Measurements from ENCODE around the gene FAM20C. TPM values are rescaled to one million over a fixed set of nuclear protein-coding genes. Genes with fewer than 3 reads are reported as not detected.

Gene FAM20C
- total and polyA plus RNA-seq, 2 of the 8 experiments (the other 6 are each of a cell fraction or from before 2014, with no cell fraction given): 9.5 to 34.8 TPM

- TF ChIP-seq CHD7 (IDR thresholded peaks at IDR 0.05; ENCODE audit: insufficient replicate concordance, low read length) (no peak), TCF12 (IDR thresholded peaks at IDR 0.05; ENCODE audit: low read depth, low read length) (no peak), RAD21 (IDR thresholded peaks at IDR 0.05 in 1 of 2, conservative IDR thresholded peaks at IDR 0.05 in 1 of 2; ENCODE audit: low read depth in 2 of 2, low read length in 2 of 2) (no peak), TEAD4 (IDR thresholded peaks at IDR 0.05; ENCODE audit: low read depth, low read length) (no peak), KDM5A (IDR thresholded peaks at IDR 0.05; ENCODE audit: low read length) (no peak), CHD2 (IDR thresholded peaks at IDR 0.05; ENCODE audit: low read length) (no peak), GTF2F1 (IDR thresholded peaks at IDR 0.05; ENCODE audit: borderline replicate concordance, low read depth, low read length) (no peak)
Observed at GRCh38 chr7:254337-255037, 62.1 kb downstream of the FAM20C start (continued).
